ENCODE measurements around the gene CTNND2. TPM values are rescaled to one million over a fixed set of nuclear protein-coding genes. Genes with fewer than 3 reads are reported as not detected.

CTNND2 gene
- total and polyA plus RNA-seq, 4 donors: 36.5 to 183 (median 97.7) TPM

- H3K27ac ChIP-seq (ENCODE audit: low read depth, low read length): peak overlapping the region; percentile 67
- H3K27me3 ChIP-seq (ENCODE audit: control insufficient read depth, insufficient read depth, low read length): no peaks in the 10 kb centered on the region
- no peaks in the 10 kb centered on the region for H3K36me3 ChIP-seq (ENCODE audit: control insufficient read depth, insufficient read depth, low read length)
- no peaks in the 10 kb centered on the region for H3K4me1 ChIP-seq (ENCODE audit: control insufficient read depth, insufficient read depth, low read length)
- no CpG with 5 or more reads among the region's 1 CpG for WGBS (ENCODE audit: insufficient coverage)
- DNase-seq (ENCODE audit: low read depth in 4 of 6, low spot score in 6 of 6): peak in 3 of 6 donors; percentile 38 to 79 (median 71)
- H3K4me3 ChIP-seq (ENCODE audit: low read depth, low read length): no peak overlapping the region
- no peaks in the 10 kb centered on the region for H3K9me3 ChIP-seq (ENCODE audit: control insufficient read depth, insufficient read depth, low read length)
Observed at GRCh38 chr5:11596185-11596584, 308.1 kb downstream of the CTNND2 start.

GRCh38 chr5:11595045-11595444 is 309.2 kb downstream of the CTNND2 start:
- DNase-seq (ENCODE audit: low read depth in 4 of 6, low spot score in 6 of 6): peak in 3 of 6 donors; percentile 33 to 81 (median 71)
- 0% methylated on average over 2 of the region's 3 CpGs for WGBS (ENCODE audit: insufficient coverage)
- Histone ChIP-seq H3K27ac (ENCODE audit: low read depth, low read length) (peak overlapping the region; percentile 53), H3K27me3 (ENCODE audit: control insufficient read depth, insufficient read depth, low read length) (no peaks in the 10 kb centered on the region), H3K9me3 (ENCODE audit: control insufficient read depth, insufficient read depth, low read length) (no peaks in the 10 kb centered on the region), H3K4me3 (ENCODE audit: low read depth, low read length) (no peak overlapping the region), H3K36me3 (ENCODE audit: control insufficient read depth, insufficient read depth, low read length) (no peaks in the 10 kb centered on the region), H3K4me1 (ENCODE audit: control insufficient read depth, insufficient read depth, low read length) (no peaks in the 10 kb centered on the region)

- Histone ChIP-seq H3K4me3 (ENCODE audit: low read depth, low read length) (no peak overlapping the region), H3K27ac (ENCODE audit: low read depth, low read length) (no peak overlapping the region)
Observed at GRCh38 chr5:11594021-11594420, 310.2 kb downstream of the CTNND2 start.

GRCh38 chr5:11590475-11590874 is 313.8 kb downstream of the CTNND2 start:
- Histone ChIP-seq H3K4me3 (ENCODE audit: low read depth, low read length) (no peak overlapping the region), H3K9me3 (ENCODE audit: control insufficient read depth, insufficient read depth, low read length) (no peaks in the 10 kb centered on the region), H3K36me3 (ENCODE audit: control insufficient read depth, insufficient read depth, low read length) (no peaks in the 10 kb centered on the region), H3K27ac (ENCODE audit: low read depth, low read length) (no peak overlapping the region), H3K4me1 (ENCODE audit: control insufficient read depth, insufficient read depth, low read length) (peaks cover 2% of the 10 kb centered on the region), H3K27me3 (ENCODE audit: control insufficient read depth, insufficient read depth, low read length) (no peaks in the 10 kb centered on the region)
- 91% methylated on average over 4 of the region's 6 CpGs for WGBS (ENCODE audit: insufficient coverage)
- DNase-seq (ENCODE audit: low read depth in 4 of 6, low spot score in 6 of 6): no peak

More at GRCh38 chr5:11594021-11594420, 310.2 kb downstream of the CTNND2 start:
- 100% methylated on average over 1 of the region's 2 CpGs for WGBS (ENCODE audit: insufficient coverage)
- Histone ChIP-seq H3K4me1 (ENCODE audit: control insufficient read depth, insufficient read depth, low read length) (no peaks in the 10 kb centered on the region), H3K9me3 (ENCODE audit: control insufficient read depth, insufficient read depth, low read length) (no peaks in the 10 kb centered on the region), H3K36me3 (ENCODE audit: control insufficient read depth, insufficient read depth, low read length) (no peaks in the 10 kb centered on the region), H3K27me3 (ENCODE audit: control insufficient read depth, insufficient read depth, low read length) (no peaks in the 10 kb centered on the region)
- no peak for DNase-seq (ENCODE audit: low read depth in 4 of 6, low spot score in 6 of 6)

GRCh38 chr5:11588803-11589202 is 315.4 kb downstream of the CTNND2 start:
- Histone ChIP-seq H3K4me3 (ENCODE audit: low read depth, low read length) (peak overlapping the region; percentile 39), H3K27me3 (ENCODE audit: control insufficient read depth, insufficient read depth, low read length) (no peaks in the 10 kb centered on the region), H3K9me3 (ENCODE audit: control insufficient read depth, insufficient read depth, low read length) (no peaks in the 10 kb centered on the region), H3K4me1 (ENCODE audit: control insufficient read depth, insufficient read depth, low read length) (peaks cover 2% of the 10 kb centered on the region), H3K27ac (ENCODE audit: low read depth, low read length) (peak overlapping the region; percentile 90), H3K36me3 (ENCODE audit: control insufficient read depth, insufficient read depth, low read length) (no peaks in the 10 kb centered on the region)
- peak; percentile 68 to 95 (median 72) for DNase-seq (ENCODE audit: low read depth in 4 of 6, low spot score in 6 of 6)
- 0% methylated on average over 3 of the region's 6 CpGs for WGBS (ENCODE audit: insufficient coverage)

GRCh38 chr5:11584017-11584416 is 320.2 kb downstream of the CTNND2 start:
- H3K27ac ChIP-seq (ENCODE audit: low read depth, low read length): no peak overlapping the region
- no CpG with 5 or more reads among the region's 6 CpGs for WGBS (ENCODE audit: insufficient coverage)
- no peaks in the 10 kb centered on the region for H3K9me3 ChIP-seq (ENCODE audit: control insufficient read depth, insufficient read depth, low read length)
- H3K4me3 ChIP-seq (ENCODE audit: low read depth, low read length): no peak overlapping the region
- no peak for DNase-seq (ENCODE audit: low read depth in 4 of 6, low spot score in 6 of 6)
- H3K36me3 ChIP-seq (ENCODE audit: control insufficient read depth, insufficient read depth, low read length): no peaks in the 10 kb centered on the region
- H3K4me1 ChIP-seq (ENCODE audit: control insufficient read depth, insufficient read depth, low read length): peaks cover 2% of the 10 kb centered on the region
- no peaks in the 10 kb centered on the region for H3K27me3 ChIP-seq (ENCODE audit: control insufficient read depth, insufficient read depth, low read length)

GRCh38 chr5:11579351-11579750 is 324.9 kb downstream of the CTNND2 start:
- Histone ChIP-seq H3K27me3 (ENCODE audit: control insufficient read depth, insufficient read depth, low read length) (no peaks in the 10 kb centered on the region), H3K27ac (ENCODE audit: low read depth, low read length) (no peak overlapping the region), H3K4me3 (ENCODE audit: low read depth, low read length) (no peak overlapping the region), H3K9me3 (ENCODE audit: control insufficient read depth, insufficient read depth, low read length) (no peaks in the 10 kb centered on the region), H3K36me3 (ENCODE audit: control insufficient read depth, insufficient read depth, low read length) (no peaks in the 10 kb centered on the region), H3K4me1 (ENCODE audit: control insufficient read depth, insufficient read depth, low read length) (no peaks in the 10 kb centered on the region)
- 86% methylated on average over 1 of the region's 4 CpGs for WGBS (ENCODE audit: insufficient coverage)
- peak in 1 of 6 donors; percentile 91 for DNase-seq (ENCODE audit: low read depth in 4 of 6, low spot score in 6 of 6)

- H3K4me3 ChIP-seq (ENCODE audit: low read depth, low read length): no peak overlapping the region
- H3K4me1 ChIP-seq (ENCODE audit: control insufficient read depth, insufficient read depth, low read length): no peaks in the 10 kb centered on the region
- no peaks in the 10 kb centered on the region for H3K36me3 ChIP-seq (ENCODE audit: control insufficient read depth, insufficient read depth, low read length)
- H3K9me3 ChIP-seq (ENCODE audit: control insufficient read depth, insufficient read depth, low read length): no peaks in the 10 kb centered on the region
- DNase-seq (ENCODE audit: low read depth in 4 of 6, low spot score in 6 of 6): no peak
- no peaks in the 10 kb centered on the region for H3K27me3 ChIP-seq (ENCODE audit: control insufficient read depth, insufficient read depth, low read length)
- no peak overlapping the region for H3K27ac ChIP-seq (ENCODE audit: low read depth, low read length)
- WGBS (ENCODE audit: insufficient coverage): 95% methylated on average over 2 of the region's 2 CpGs
Observed at GRCh38 chr5:11574787-11575186, 329.5 kb downstream of the CTNND2 start.

- Histone ChIP-seq H3K4me3 (ENCODE audit: low read depth, low read length) (no peak overlapping the region), H3K4me1 (ENCODE audit: control insufficient read depth, insufficient read depth, low read length) (no peaks in the 10 kb centered on the region), H3K27me3 (ENCODE audit: control insufficient read depth, insufficient read depth, low read length) (no peaks in the 10 kb centered on the region), H3K36me3 (ENCODE audit: control insufficient read depth, insufficient read depth, low read length) (no peaks in the 10 kb centered on the region), H3K27ac (ENCODE audit: low read depth, low read length) (no peak overlapping the region), H3K9me3 (ENCODE audit: control insufficient read depth, insufficient read depth, low read length) (no peaks in the 10 kb centered on the region)
- WGBS (ENCODE audit: insufficient coverage): 29% methylated on average over 2 of the region's 5 CpGs
- peak in 1 of 6 donors; percentile 63 for DNase-seq (ENCODE audit: low read depth in 4 of 6, low spot score in 6 of 6)
Observed at GRCh38 chr5:11573140-11573992, 330.9 kb downstream of the CTNND2 start.

GRCh38 chr5:11564706-11565105 is 339.5 kb downstream of the CTNND2 start:
- Histone ChIP-seq H3K27me3 (ENCODE audit: control insufficient read depth, insufficient read depth, low read length) (no peaks in the 10 kb centered on the region), H3K4me3 (ENCODE audit: low read depth, low read length) (no peak overlapping the region), H3K36me3 (ENCODE audit: control insufficient read depth, insufficient read depth, low read length) (peaks cover 2% of the 10 kb centered on the region), H3K4me1 (ENCODE audit: control insufficient read depth, insufficient read depth, low read length) (peaks cover 6% of the 10 kb centered on the region), H3K27ac (ENCODE audit: low read depth, low read length) (peak overlapping the region; percentile 76), H3K9me3 (ENCODE audit: control insufficient read depth, insufficient read depth, low read length) (no peaks in the 10 kb centered on the region)
- WGBS (ENCODE audit: insufficient coverage): 41% methylated on average over 10 of the region's 12 CpGs
- DNase-seq (ENCODE audit: low read depth in 4 of 6, low spot score in 6 of 6): peak; percentile 47 to 87 (median 57)
